ENCODE data around the gene ARHGAP10. TPM values are rescaled to one million over a fixed set of nuclear protein-coding genes. Genes with fewer than 3 reads are reported as not detected.
A peak's percentile ranks its signal among the peaks of the same experiment; 100 is the strongest.

Gene ARHGAP10
- total RNA-seq, 1 experiment from 2014 or later: 15.2 TPM

- Histone ChIP-seq H3K36me3 (no peaks in the 10 kb centered on the region), H3K4me3 (no peak overlapping the region), H3K27me3 (no peaks in the 10 kb centered on the region), H3K9me3 (no peaks in the 10 kb centered on the region)
- no peak for DNase-seq
Observed at GRCh38 chr4:147777456-147778091, 45.7 kb downstream of the ARHGAP10 start.

GRCh38 chr4:147778942-147779341 is 47.1 kb downstream of the ARHGAP10 start:
- Histone ChIP-seq H3K36me3 (no peaks in the 10 kb centered on the region), H3K9me3 (no peaks in the 10 kb centered on the region), H3K4me3 (no peak overlapping the region), H3K27me3 (no peaks in the 10 kb centered on the region)
- DNase-seq: no peak

- Histone ChIP-seq H3K27me3 (no peaks in the 10 kb centered on the region), H3K9me3 (no peaks in the 10 kb centered on the region)
- DNase-seq: no peak
Observed at GRCh38 chr4:147779451-147779850, 47.6 kb downstream of the ARHGAP10 start.

GRCh38 chr4:147780137-147780777 is 48.4 kb downstream of the ARHGAP10 start:
- Histone ChIP-seq H3K36me3 (no peaks in the 10 kb centered on the region), H3K4me3 (no peak overlapping the region), H3K27me3 (no peaks in the 10 kb centered on the region), H3K9me3 (no peaks in the 10 kb centered on the region)
- DNase-seq: no peak

More at GRCh38 chr4:147779451-147779850, 47.6 kb downstream of the ARHGAP10 start:
- H3K4me3 ChIP-seq: no peak overlapping the region
- H3K36me3 ChIP-seq: no peaks in the 10 kb centered on the region

- H3K9me3 ChIP-seq: no peaks in the 10 kb centered on the region
- H3K27me3 ChIP-seq: no peaks in the 10 kb centered on the region
- DNase-seq: no peak
- no peaks in the 10 kb centered on the region for H3K36me3 ChIP-seq
- no peak overlapping the region for H3K4me3 ChIP-seq
Observed at GRCh38 chr4:147782087-147782781, 50.3 kb downstream of the ARHGAP10 start.

GRCh38 chr4:147785129-147785528 is 53.2 kb downstream of the ARHGAP10 start:
- H3K4me3 ChIP-seq: no peak overlapping the region
- H3K36me3 ChIP-seq: no peaks in the 10 kb centered on the region
- H3K9me3 ChIP-seq: no peaks in the 10 kb centered on the region
- H3K27me3 ChIP-seq: no peaks in the 10 kb centered on the region
- DNase-seq: no peak

- DNase-seq: no peak
- Histone ChIP-seq H3K9me3 (no peaks in the 10 kb centered on the region), H3K36me3 (no peaks in the 10 kb centered on the region), H3K4me3 (no peak overlapping the region), H3K27me3 (no peaks in the 10 kb centered on the region)
Observed at GRCh38 chr4:147786031-147786430, 54.1 kb downstream of the ARHGAP10 start.

- no peak for DNase-seq
Observed at GRCh38 chr4:147786531-147786930, 54.6 kb downstream of the ARHGAP10 start.

GRCh38 chr4:147787204-147787603 is 55.3 kb downstream of the ARHGAP10 start:
- Histone ChIP-seq H3K27me3 (no peaks in the 10 kb centered on the region), H3K36me3 (no peaks in the 10 kb centered on the region), H3K9me3 (no peaks in the 10 kb centered on the region), H3K4me3 (no peak overlapping the region)
- DNase-seq: peak; percentile 39

More at GRCh38 chr4:147786531-147786930, 54.6 kb downstream of the ARHGAP10 start:
- Histone ChIP-seq H3K36me3 (no peaks in the 10 kb centered on the region), H3K9me3 (no peaks in the 10 kb centered on the region), H3K27me3 (no peaks in the 10 kb centered on the region), H3K4me3 (no peak overlapping the region)

- H3K36me3 ChIP-seq: no peaks in the 10 kb centered on the region
- no peak overlapping the region for H3K4me3 ChIP-seq
- DNase-seq: no peak
- H3K9me3 ChIP-seq: no peaks in the 10 kb centered on the region
- H3K27me3 ChIP-seq: no peaks in the 10 kb centered on the region
Observed at GRCh38 chr4:147788791-147789190, 56.9 kb downstream of the ARHGAP10 start.

GRCh38 chr4:147789596-147789995 is 57.7 kb downstream of the ARHGAP10 start:
- DNase-seq: no peak
- no peaks in the 10 kb centered on the region for H3K36me3 ChIP-seq
- no peaks in the 10 kb centered on the region for H3K9me3 ChIP-seq
- no peaks in the 10 kb centered on the region for H3K27me3 ChIP-seq
- no peak overlapping the region for H3K4me3 ChIP-seq

GRCh38 chr4:147790412-147790811 is 58.5 kb downstream of the ARHGAP10 start:
- Histone ChIP-seq H3K27me3 (no peaks in the 10 kb centered on the region), H3K9me3 (no peaks in the 10 kb centered on the region), H3K36me3 (no peaks in the 10 kb centered on the region), H3K4me3 (no peak overlapping the region)
- no peak for DNase-seq

- no peak for DNase-seq
- H3K9me3 ChIP-seq: no peaks in the 10 kb centered on the region
- H3K36me3 ChIP-seq: no peaks in the 10 kb centered on the region
- H3K27me3 ChIP-seq: no peaks in the 10 kb centered on the region
- H3K4me3 ChIP-seq: no peak overlapping the region
Observed at GRCh38 chr4:147791341-147791740, 59.5 kb downstream of the ARHGAP10 start.

- DNase-seq: no peak
- no peaks in the 10 kb centered on the region for H3K36me3 ChIP-seq
- no peak overlapping the region for H3K4me3 ChIP-seq
- no peaks in the 10 kb centered on the region for H3K9me3 ChIP-seq
- H3K27me3 ChIP-seq: no peaks in the 10 kb centered on the region
Observed at GRCh38 chr4:147791865-147792264, 60.0 kb downstream of the ARHGAP10 start.

- no peaks in the 10 kb centered on the region for H3K36me3 ChIP-seq
- no peaks in the 10 kb centered on the region for H3K9me3 ChIP-seq
- no peak for DNase-seq
- H3K4me3 ChIP-seq: no peak overlapping the region
- H3K27me3 ChIP-seq: no peaks in the 10 kb centered on the region
Observed at GRCh38 chr4:147793569-147794313, 61.9 kb downstream of the ARHGAP10 start.

GRCh38 chr4:147794314-147794680 is 62.4 kb downstream of the ARHGAP10 start:
- H3K36me3 ChIP-seq: no peaks in the 10 kb centered on the region
- H3K9me3 ChIP-seq: no peaks in the 10 kb centered on the region
- no peak for DNase-seq
- no peaks in the 10 kb centered on the region for H3K27me3 ChIP-seq
- H3K4me3 ChIP-seq: no peak overlapping the region

- H3K9me3 ChIP-seq: no peaks in the 10 kb centered on the region
- H3K36me3 ChIP-seq: no peaks in the 10 kb centered on the region
- H3K27me3 ChIP-seq: no peaks in the 10 kb centered on the region
- no peak for DNase-seq
- no peak overlapping the region for H3K4me3 ChIP-seq
Observed at GRCh38 chr4:147794787-147795413, 63.0 kb downstream of the ARHGAP10 start.

All from MG63 (cell line).